Spinal cord (tissue), 10 donors: ENCODE measurements around the gene SMCO4. TPM values are rescaled to one million over a fixed set of nuclear protein-coding genes. Genes with fewer than 3 reads are reported as not detected.

Experiments
- DNase-seq, 6 donors: peaks; one replicate each; pipeline versions ENCODE4 v3.0.0 to v3.0.0-alpha.2; 2013 to 2015; ENCODE audit warnings: low spot score in 6 of 6, low read depth in 4 of 6
- H3K27ac ChIP-seq: one replicate; pipeline ENCODE4 v1.5.1; 2013; ENCODE audit warnings: low read depth, low read length, control low read depth
- H3K27me3 ChIP-seq: one replicate; pipeline ENCODE4 v1.6.1; 2013; ENCODE audit warnings: low read length; ENCODE audit not compliant: control insufficient read depth, insufficient read depth
- H3K36me3 ChIP-seq: one replicate; pipeline ENCODE4 v1.6.1; 2013; ENCODE audit warnings: low read length; ENCODE audit not compliant: control insufficient read depth, insufficient read depth
- H3K4me1 ChIP-seq: one replicate; pipeline ENCODE4 v1.6.1; 2013; ENCODE audit warnings: low read length; ENCODE audit not compliant: control insufficient read depth, insufficient read depth
- H3K4me3 ChIP-seq: one replicate; pipeline ENCODE4 v1.5.1; 2013; ENCODE audit warnings: low read depth, low read length, control low read depth
- H3K9me3 ChIP-seq: one replicate; pipeline ENCODE4 v1.6.1; 2013; ENCODE audit warnings: low read length; ENCODE audit not compliant: control insufficient read depth, insufficient read depth
- WGBS: methylation state at CpG from one replicate; pipeline ENCODE4 v1.1.5; 2013; ENCODE audit warnings: missing lambda C conversion rate; ENCODE audit not compliant: insufficient coverage; 5-methylcytosine and 5-hydroxymethylcytosine counted together
- polyA plus RNA-seq, 2 donors: library from polyadenylated mRNA; unstranded; fragments of 120-200 nt; gene quantifications; one replicate each; pipeline ENCODE4 v1.2.1, GENCODE V29; 2013; ENCODE audit not compliant: insufficient read length in 2 of 2
- total RNA-seq, 2 donors: library from RNA; depleted of rRNA in 1 of 2; stranded (reverse); fragments of 120-200 nt in 1 of 2; fragments of >200 nt in 1 of 2; gene quantifications; one replicate each; pipeline versions ENCODE4 v1.2.3 to v1.2.4, GENCODE V29; 2013 to 2014
- donor health status: healthy.

SMCO4 gene
- total and polyA plus RNA-seq, 4 donors: 9.5 to 19.3 (median 15.7) TPM

- Histone ChIP-seq H3K27me3 (no peaks in the 10 kb centered on the region), H3K4me1 (peaks cover 5% of the 10 kb centered on the region), H3K9me3 (no peaks in the 10 kb centered on the region), H3K4me3 (no peak overlapping the region), H3K36me3 (no peaks in the 10 kb centered on the region), H3K27ac (no peak overlapping the region)
- WGBS: 97% methylated on average over 3 of the region's 3 CpGs
- DNase-seq: no peak
Measured at GRCh38 chr11:93564895-93565294, 21.7 kb upstream of the SMCO4 start.

- H3K4me3 ChIP-seq: no peak overlapping the region
- peaks cover 5% of the 10 kb centered on the region for H3K4me1 ChIP-seq
- no peaks in the 10 kb centered on the region for H3K36me3 ChIP-seq
- no peaks in the 10 kb centered on the region for H3K27me3 ChIP-seq
- H3K9me3 ChIP-seq: no peaks in the 10 kb centered on the region
- no peak overlapping the region for H3K27ac ChIP-seq
- no peak for DNase-seq
Measured at GRCh38 chr11:93563857-93564256, 20.7 kb upstream of the SMCO4 start.

GRCh38 chr11:93560199-93560932 lies 17.2 kb upstream of the SMCO4 start:
- 51% methylated on average over 2 of the region's 3 CpGs for WGBS
- Histone ChIP-seq H3K4me1 (no peaks in the 10 kb centered on the region), H3K27me3 (no peaks in the 10 kb centered on the region), H3K4me3 (no peak overlapping the region), H3K36me3 (no peaks in the 10 kb centered on the region), H3K9me3 (no peaks in the 10 kb centered on the region), H3K27ac (no peak overlapping the region)
- DNase-seq: no peak

- no peak for DNase-seq
- WGBS: 66% methylated on average over 3 of the region's 3 CpGs
- no peaks in the 10 kb centered on the region for H3K4me1 ChIP-seq
Measured at GRCh38 chr11:93559681-93560080, 16.5 kb upstream of the SMCO4 start.

GRCh38 chr11:93552874-93553273 lies 9.7 kb upstream of the SMCO4 start:
- no peaks in the 10 kb centered on the region for H3K9me3 ChIP-seq
- no peaks in the 10 kb centered on the region for H3K36me3 ChIP-seq
- WGBS: no CpG with 5 or more reads among the region's 1 CpG
- H3K4me3 ChIP-seq: no peak overlapping the region
- no peak for DNase-seq
- H3K27ac ChIP-seq: no peak overlapping the region
- no peaks in the 10 kb centered on the region for H3K4me1 ChIP-seq
- H3K27me3 ChIP-seq: no peaks in the 10 kb centered on the region

More at GRCh38 chr11:93559681-93560080, 16.5 kb upstream of the SMCO4 start:
- Histone ChIP-seq H3K27me3 (no peaks in the 10 kb centered on the region), H3K9me3 (no peaks in the 10 kb centered on the region), H3K36me3 (no peaks in the 10 kb centered on the region), H3K4me3 (no peak overlapping the region), H3K27ac (no peak overlapping the region)

- Histone ChIP-seq H3K4me1 (no peaks in the 10 kb centered on the region), H3K27ac (no peak overlapping the region), H3K27me3 (no peaks in the 10 kb centered on the region), H3K36me3 (no peaks in the 10 kb centered on the region), H3K9me3 (no peaks in the 10 kb centered on the region), H3K4me3 (no peak overlapping the region)
- no peak for DNase-seq
- WGBS: 13% methylated on average over 1 of the region's 4 CpGs
Measured at GRCh38 chr11:93549976-93550375, 6.8 kb upstream of the SMCO4 start.

GRCh38 chr11:93548679-93549319 lies 5.6 kb upstream of the SMCO4 start:
- H3K4me3 ChIP-seq: no peak overlapping the region
- peaks cover 1% of the 10 kb centered on the region for H3K4me1 ChIP-seq
- H3K27ac ChIP-seq: no peak overlapping the region
- no peaks in the 10 kb centered on the region for H3K9me3 ChIP-seq
- H3K36me3 ChIP-seq: no peaks in the 10 kb centered on the region
- peaks cover 5% of the 10 kb centered on the region for H3K27me3 ChIP-seq
- no peak for DNase-seq
- 94% methylated on average over 3 of the region's 6 CpGs for WGBS

GRCh38 chr11:93547773-93548172 lies 4.6 kb upstream of the SMCO4 start:
- Histone ChIP-seq H3K9me3 (no peaks in the 10 kb centered on the region), H3K27ac (no peak overlapping the region), H3K27me3 (peaks cover 5% of the 10 kb centered on the region), H3K36me3 (no peaks in the 10 kb centered on the region), H3K4me1 (peaks cover 7% of the 10 kb centered on the region), H3K4me3 (no peak overlapping the region)
- no peak for DNase-seq
- 44% methylated on average over 1 of the region's 2 CpGs for WGBS

GRCh38 chr11:93547028-93547427 lies 3.8 kb upstream of the SMCO4 start:
- no peak for DNase-seq
- no peak overlapping the region for H3K27ac ChIP-seq
- WGBS: 60% methylated on average over 1 of the region's 2 CpGs
- H3K4me3 ChIP-seq: no peak overlapping the region
- no peaks in the 10 kb centered on the region for H3K36me3 ChIP-seq
- H3K9me3 ChIP-seq: no peaks in the 10 kb centered on the region
- peaks cover 14% of the 10 kb centered on the region for H3K4me1 ChIP-seq
- H3K27me3 ChIP-seq: peaks cover 5% of the 10 kb centered on the region

GRCh38 chr11:93545566-93545965 lies 2.4 kb upstream of the SMCO4 start:
- WGBS: 85% methylated on average over 2 of the region's 2 CpGs
- Histone ChIP-seq H3K27me3 (peaks cover 5% of the 10 kb centered on the region), H3K4me3 (no peak overlapping the region), H3K9me3 (no peaks in the 10 kb centered on the region), H3K27ac (no peak overlapping the region), H3K4me1 (peaks cover 15% of the 10 kb centered on the region), H3K36me3 (no peaks in the 10 kb centered on the region)
- DNase-seq: no peak
